ENCODE data around the gene MAB21L4.
"Not testable (repeated sequence)": the region's sequence is repeated elsewhere in the genome, so short reads cannot be mapped to it uniquely, and the experiment has no call there.

Gene MAB21L4

GRCh38 chr2:240855670-240856069 lies 40.3 kb downstream of the MAB21L4 start:
- DNase-seq, result no peak

DNA sequence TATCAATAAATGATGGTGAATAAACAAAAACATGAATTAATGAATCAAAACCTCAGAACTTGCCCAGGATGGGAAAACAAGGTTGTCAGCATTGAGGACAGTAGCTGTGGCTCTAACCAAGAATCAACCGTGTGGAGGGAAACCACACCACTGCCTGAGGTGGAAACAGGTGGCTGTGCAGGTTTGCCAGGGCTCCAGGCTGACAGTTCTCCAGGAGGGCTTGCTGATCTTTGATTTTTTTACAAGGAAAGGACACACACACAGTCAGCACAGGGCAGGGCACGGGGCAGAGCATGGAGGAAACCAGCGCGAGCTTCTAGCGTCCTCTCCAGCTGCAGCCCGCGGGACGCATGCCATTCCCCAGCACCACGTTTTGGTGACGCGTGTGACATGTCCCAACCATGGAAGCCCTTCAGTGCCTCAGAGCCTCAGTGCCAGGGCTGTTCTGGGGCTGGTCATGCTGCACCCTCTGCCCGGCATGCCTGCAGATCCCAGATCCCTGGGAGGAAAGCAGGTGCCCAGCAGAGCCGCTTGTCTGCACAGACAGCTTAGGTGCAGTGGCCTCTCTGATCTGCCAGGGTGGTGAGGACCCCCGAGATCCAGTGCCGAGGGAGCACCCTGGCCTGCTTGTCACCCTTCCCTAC lies 43.2 kb downstream of the MAB21L4 start:
- no peak for DNase-seq

DNA sequence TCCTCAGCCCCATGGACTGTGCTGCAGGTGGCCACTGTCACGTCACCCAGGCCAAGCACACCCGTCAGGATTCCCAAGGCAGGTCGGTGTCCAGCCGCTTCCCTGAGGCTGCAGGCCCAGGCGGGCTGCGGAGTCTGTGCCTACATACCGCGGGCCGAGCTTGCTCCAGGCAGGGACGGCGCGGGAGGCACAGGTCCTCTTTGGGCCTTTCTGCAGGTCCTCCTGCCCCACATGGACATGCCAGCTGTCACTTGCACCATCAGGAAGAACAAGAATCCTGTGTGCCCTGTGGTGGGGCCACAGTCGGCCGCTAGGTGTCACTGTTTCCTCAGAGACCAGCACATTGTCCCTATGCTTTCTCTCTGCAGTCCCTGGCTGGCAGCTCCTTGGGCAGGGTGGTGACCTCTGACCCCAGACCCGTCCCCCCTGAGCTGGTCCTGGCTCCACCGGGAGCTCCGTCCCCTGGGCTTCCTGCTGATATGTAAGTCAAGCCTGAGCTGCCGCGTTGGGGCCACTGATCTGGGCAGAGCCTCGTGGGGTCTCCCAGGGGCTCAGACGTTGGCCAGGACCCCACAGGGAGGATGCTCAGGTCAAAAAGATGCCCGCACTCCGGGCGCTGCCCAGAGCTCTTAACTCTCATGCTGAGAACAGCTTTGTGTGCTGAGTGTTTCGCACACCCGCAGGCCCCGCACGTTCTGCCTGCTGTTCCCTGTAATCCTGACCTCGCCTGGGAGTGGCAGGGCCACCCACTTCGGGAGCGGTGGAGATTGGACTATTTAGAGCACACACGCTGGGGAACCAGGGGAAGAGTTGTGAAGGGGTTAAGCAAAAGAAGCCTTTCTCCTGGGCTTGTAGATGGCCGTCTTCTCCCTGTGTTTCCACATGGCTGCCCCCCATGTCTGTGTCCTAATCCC lies 44.6 kb downstream of the MAB21L4 start:
- DNase-seq, result peak; percentile 32

- no peak for DNase-seq
These were observed 45.2 kb downstream of the MAB21L4 start for GRCh38 chr2:240850756-240851077.

GRCh38 chr2:240850026-240850425 lies 45.9 kb downstream of the MAB21L4 start:
- DNase-seq, result no peak

DNA sequence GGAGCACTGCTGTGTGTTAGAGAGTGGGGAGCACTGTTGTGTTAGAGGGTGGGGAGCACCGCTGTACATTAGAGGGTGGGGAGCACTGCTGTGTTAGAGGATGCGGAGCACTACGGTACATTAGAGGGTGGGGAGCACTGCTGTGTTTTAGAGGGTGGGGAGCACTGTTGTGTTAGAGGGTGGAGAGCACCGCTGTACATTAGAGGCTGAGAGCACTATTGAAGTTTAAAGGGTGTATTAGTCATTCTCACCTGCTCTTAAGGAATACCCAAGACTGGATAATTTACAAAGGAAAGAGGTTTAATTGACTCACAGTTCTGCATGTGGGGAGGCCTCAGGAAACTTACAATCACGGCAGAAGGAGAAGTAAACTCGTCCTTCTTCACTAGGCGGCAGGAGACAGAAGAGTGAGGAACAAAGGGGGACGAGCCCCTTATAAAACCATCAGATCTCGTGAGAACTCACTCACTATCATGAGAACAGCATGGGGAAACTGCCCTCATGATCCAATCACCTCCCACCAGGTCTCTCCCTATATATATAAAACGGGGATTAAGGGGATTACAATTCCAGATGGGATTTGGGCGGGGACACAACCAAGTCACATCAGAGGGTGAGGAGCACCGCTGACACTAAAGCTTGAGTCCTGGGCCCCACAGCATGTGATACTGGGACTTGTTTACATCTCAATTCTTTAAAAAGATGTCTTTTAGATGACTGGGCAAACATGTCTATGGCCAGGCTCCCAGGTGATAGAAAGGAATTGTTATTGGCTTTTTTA lies 46.9 kb downstream of the MAB21L4 start:
- no peak for DNase-seq

DNA sequence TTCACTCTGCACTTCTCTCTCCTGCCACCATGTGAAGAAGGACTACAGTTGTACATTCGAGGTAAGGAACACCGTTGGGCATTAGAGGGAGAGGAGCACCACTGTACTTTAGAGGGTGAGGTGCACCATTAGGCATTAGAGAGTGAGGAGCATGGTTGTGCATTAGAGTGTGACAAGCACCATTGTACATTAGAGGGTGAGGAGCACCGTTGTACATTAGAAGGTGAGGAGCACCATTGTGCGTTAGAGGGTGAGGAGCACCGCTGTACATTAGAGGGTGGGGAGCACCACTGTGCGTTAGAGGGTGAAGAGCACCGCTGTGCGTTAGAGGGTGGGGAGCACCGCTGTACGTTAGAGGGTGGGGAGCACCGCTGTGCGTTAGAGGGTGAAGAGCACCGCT lies 48.1 kb downstream of the MAB21L4 start:
- no peak for DNase-seq

GRCh38 chr2:240846873-240847595 lies 48.9 kb downstream of the MAB21L4 start:
- no peak for DNase-seq

DNA sequence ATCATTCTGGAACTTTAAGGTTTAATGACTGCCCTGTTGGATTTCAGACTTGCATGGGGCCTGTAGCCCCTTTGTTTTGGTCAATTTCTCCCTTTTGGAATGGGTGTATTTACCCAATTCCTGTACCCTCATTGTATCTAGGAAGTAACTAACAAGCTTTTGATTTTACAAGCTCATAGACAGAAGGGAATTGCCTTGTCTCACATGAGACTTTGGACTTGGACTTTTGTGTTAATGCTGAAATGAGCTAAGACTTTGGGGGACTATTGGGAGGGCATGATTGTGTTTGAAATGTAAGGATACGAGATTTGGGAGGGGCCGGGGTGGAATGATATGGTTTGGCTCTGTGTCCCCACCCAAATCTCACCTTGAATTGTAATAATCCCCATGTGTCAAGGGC lies 49.6 kb downstream of the MAB21L4 start:
- not testable (repeated sequence) for DNase-seq

- DNase-seq, result peak; percentile 47
These were observed 55.4 kb downstream of the MAB21L4 start for GRCh38 chr2:240840435-240841060.

DNA sequence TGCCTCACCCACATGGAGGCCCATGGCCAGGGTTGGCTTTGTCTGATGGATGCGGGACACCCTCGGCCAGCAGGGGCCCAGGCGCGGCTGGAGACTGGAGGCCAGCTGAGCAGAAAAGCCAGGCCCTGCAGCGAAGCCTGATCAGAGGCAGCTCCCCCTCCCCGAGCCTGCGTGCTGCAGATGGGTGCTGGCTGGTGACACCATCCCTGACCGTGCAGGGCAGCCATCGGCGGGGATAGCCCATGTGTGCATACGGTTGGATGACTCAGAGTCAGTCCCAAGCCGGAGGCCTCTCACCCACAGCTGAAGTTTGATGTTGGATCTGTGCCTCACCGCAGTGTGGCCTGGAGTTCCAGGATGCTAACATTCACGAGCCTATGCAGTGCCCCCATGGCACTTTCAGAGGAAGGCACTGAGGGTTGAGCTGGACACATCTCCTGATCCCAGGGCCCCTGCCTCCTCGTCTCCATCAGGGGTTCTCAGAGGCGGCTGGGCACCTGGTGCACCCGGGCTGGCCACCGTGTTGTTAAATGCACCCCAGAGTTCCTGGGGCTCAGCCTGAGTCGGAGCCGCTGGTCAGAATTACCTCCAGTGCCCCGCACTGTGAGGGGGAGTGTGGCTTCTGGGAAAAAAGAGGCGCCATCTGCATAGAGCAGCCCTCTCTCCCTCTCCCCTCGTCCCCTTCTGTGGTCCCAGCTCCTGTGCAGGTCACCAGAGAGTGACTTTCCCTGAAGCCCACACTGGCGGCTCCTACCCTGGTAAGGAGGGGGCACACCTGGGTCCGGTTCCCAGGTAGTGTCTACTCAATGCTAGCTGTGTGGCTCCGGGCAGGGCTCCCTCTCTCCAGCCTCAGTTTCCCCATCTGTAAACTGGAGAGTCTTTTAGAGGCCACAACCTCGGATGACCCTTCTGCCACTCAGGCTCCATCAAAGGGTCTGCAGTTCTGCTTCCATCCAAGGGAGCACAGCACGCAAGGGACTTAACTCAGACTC lies 56.5 kb downstream of the MAB21L4 start:
- no peak for DNase-seq

GRCh38 chr2:240837621-240838020 lies 58.3 kb downstream of the MAB21L4 start:
- no peak for DNase-seq

DNA sequence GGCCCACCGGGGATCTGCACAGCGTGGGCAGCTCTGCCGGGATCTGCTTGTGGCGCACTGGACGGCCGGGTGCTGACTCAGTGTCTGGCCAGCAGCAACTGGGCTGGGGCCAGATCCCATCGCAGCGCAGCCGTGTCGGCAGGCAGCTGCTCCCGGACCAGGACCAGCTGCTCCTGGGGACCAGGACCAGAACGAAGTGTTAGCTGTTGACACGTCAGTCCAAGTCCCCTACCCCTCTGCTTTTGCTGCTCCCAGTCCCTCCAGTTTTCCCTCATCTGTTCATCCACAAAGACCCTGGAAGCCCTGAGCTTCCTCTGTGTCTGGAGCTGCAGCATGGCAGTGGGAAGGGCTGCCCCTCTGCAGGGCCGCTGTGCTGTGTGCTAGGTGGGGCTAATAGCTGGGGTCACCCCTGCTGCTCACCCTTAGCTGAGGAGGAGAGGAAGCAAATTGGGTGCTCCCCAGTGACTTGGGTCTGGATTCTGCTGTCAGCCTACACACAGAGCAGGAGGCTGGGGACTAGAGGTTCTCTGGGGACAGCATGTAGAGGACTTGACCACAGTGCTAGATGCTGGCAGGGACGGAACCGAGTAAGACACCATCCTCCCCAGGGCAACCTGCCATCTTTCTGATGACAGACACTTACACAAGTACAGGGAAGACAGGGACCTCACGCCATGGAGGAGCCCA lies 59.0 kb downstream of the MAB21L4 start:
- DNase-seq, result no peak

Measured in NCI-H1092 (cell line).